ENCODE results near the gene OSBPL7. TPM values are rescaled to one million over a fixed set of nuclear protein-coding genes. Genes with fewer than 3 reads are reported as not detected.

OSBPL7 gene
- total and polyA plus RNA-seq, 2 of the 4 experiments (the other 2 are of a cell fraction), result 5.2 to 14.5 TPM

- dilution Hi-C loops (cut with HindIII; ENCODE audit: low sequenced_read_pairs, unreplicated experiment), result no loop called here
- Histone ChIP-seq H3K56ac (ENCODE audit: extremely low read depth, insufficient read depth, low read length) (no peak overlapping the region), H3K27me3 (ENCODE audit: control insufficient read depth, insufficient read depth, low read length) (no peaks in the 10 kb centered on the region), H3K9ac (ENCODE audit: low read depth, low read length) (no peak overlapping the region), H2BK15ac (ENCODE audit: low read depth, low read length) (no peak overlapping the region), H4K8ac (ENCODE audit: low read depth in 2 of 2, low read length in 2 of 2) (no peak overlapping the region), H2BK20ac (ENCODE audit: low read depth, low read length) (no peak overlapping the region), H4K91ac (ENCODE audit: insufficient read depth, low read depth, low read length) (no peak overlapping the region), H3K23ac (ENCODE audit: low read depth, low read length) (no peak overlapping the region), H3K9me3 (ENCODE audit: control insufficient read depth, insufficient read depth, low read length) (no peaks in the 10 kb centered on the region), H2BK5ac (ENCODE audit: low read depth, low read length, poor library complexity, severe bottlenecking) (no peak overlapping the region), H3K18ac (ENCODE audit: low read depth, low read length) (no peak overlapping the region), H2AK5ac (ENCODE audit: low read depth, low read length) (no peak overlapping the region), H3K79me1 (ENCODE audit: low read depth in 1 of 2, low read length in 2 of 2) (peaks cover 13 to 22% of the 10 kb centered on the region in 2 experiments), H3K14ac (replicated peaks; ENCODE audit: low read depth, low read length) (no peak overlapping the region), H3K9me1 (ENCODE audit: insufficient read depth, low read length) (peaks cover 13% of the 10 kb centered on the region), H3K4ac (ENCODE audit: low read depth, low read length) (no peak overlapping the region), H3K4me1 (ENCODE audit: control insufficient read depth, insufficient read depth, low read length) (peaks cover 8% of the 10 kb centered on the region), H3K27ac (ENCODE audit: insufficient read depth, low read length) (no peak overlapping the region), H3K4me3 (ENCODE audit: insufficient read depth, low read depth, low read length) (no peak overlapping the region), H3K4me2 (ENCODE audit: low read depth, low read length) (no peak overlapping the region), H2BK120ac (ENCODE audit: low read depth, low read length) (no peak overlapping the region), H4K20me1 (ENCODE audit: insufficient read depth, low read length) (peaks cover 3% of the 10 kb centered on the region; the same call in 1 of the 2 replicates), H3K36me3 (ENCODE audit: control insufficient read depth, insufficient read depth, low read length) (peaks cover 8% of the 10 kb centered on the region), H4K5ac (ENCODE audit: low read depth, low read length) (no peak overlapping the region), H2AK9ac (replicated peaks; ENCODE audit: low read depth, low read length, poor library complexity) (no peak overlapping the region), H2AFZ (replicated peaks; ENCODE audit: low read length, poor library complexity) (no peak overlapping the region)
- ChIA-PET CTCF (no interaction called here), POLR2A (ENCODE audit: unreplicated experiment) (no interaction called here)
- in situ Hi-C loops (cut with MboI; ENCODE audit: low sequenced_read_pairs), result no loop called here
- TF ChIP-seq MXI1 (IDR thresholded peaks at IDR 0.05; ENCODE audit: borderline replicate concordance, low read depth, low read length) (no peak), USF2 (IDR thresholded peaks at IDR 0.05; ENCODE audit: low read depth, low read length) (no peak), CHD1 (IDR thresholded peaks at IDR 0.05; ENCODE audit: low read depth, low read length) (no peak), SMC3 (IDR thresholded peaks at IDR 0.05; ENCODE audit: low read depth, low read length) (no peak)
- intact Hi-C loops (cut with micrococcal nuclease), result no loop called here
- WGBS, 2 experiments (ENCODE audit: extremely low coverage in 2 of 2, insufficient read length in 1 of 2), result 86% methylated on average over 1 of the region's 5 CpGs; no CpG with 5 or more reads in 1 of the 2 experiments
- no TSS peak for BruUV-seq (replicated peaks)
- DNase-seq, result no peak
- ATAC-seq (ENCODE audit: low read depth), result no peak
Measured at GRCh38 chr17:47834756-47835155, 13.2 kb upstream of the OSBPL7 start.

Measured in IMR-90 (cell line).